Measurements from ENCODE around the gene ART5. TPM values are rescaled to one million over a fixed set of nuclear protein-coding genes. Genes with fewer than 3 reads are reported as not detected.

ART5 gene
- total RNA-seq, 5 donors from 2014 or later (not counting 1 experiment from before 2014, with no cell fraction given): not detected

DNA sequence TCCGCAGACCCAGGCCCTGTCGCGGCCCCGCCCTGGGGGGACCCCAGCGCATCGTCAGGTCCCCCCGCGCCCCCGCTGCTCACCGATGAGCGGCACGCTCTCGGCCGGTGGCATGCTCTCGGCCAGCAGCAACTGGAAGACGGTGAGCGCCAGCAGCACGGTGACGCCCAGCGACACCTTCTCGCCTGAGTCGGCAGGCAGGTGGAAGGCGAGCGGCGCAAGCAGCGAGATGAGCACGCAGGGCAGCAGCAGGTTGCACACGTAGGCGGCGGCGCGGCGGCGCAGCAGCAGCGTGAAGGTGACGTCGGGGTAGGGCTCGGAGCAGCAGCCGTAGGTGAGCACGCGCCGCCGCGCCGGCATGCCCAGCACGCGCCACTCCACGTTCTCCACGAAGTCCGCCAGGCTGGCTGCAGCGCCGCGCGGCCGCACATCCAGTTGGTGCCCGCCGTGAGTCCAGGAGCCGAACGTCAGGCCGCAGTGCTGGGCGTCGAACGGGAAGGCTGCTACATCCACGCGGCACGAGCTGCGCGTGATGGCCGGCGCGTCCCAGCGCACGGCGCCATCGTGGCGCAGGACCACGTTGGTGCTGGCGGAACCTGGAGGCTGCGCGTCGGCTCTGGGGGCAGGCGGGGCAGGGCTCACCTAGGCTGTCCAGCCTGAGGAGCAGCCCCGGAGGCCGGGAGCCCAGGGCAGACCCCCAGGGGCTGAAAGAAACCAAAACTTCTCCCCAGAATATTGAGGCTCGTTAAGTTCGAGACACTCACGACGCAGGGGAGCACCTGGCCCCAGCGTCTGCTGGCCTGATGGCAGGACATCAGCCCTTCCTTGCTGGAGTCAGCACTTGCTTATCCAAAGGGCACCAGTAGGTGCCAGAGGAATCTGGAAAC is 25.6 kb upstream of the ART5 start:
- no peak overlapping the region for H3K4me3 Mint-ChIP-seq
- CTCF ChIA-PET: no interaction called here

DNA sequence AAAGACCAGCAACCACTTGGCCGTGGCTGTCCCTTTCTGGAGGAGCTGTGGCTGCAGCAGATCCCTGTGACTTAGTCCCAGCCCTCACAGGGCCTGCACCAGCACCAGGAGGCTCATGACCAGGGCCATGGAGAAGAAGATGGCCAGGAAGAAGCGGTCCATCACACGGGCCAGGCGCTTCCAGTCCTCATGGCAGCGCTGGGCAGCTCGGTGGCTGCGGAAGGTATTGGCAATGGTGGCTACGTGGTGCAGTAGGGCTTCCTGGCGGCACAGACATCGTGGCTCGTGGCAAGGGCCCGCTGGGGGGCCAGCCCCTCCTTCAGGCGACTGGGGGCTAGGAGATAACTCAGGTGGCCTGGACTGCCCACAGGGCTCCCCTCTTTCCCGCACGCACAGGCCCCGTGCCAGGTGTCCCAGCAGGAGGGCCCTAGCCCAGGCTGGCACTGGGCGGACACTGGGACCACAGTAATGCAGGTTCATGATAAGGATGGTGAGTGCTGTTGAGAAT is 24.3 kb upstream of the ART5 start:
- Mint-ChIP-seq H3K9me3 (no peaks in the 10 kb centered on the region), H3K4me1 (no peaks in the 10 kb centered on the region), H3K36me3 (peaks cover 50% of the 10 kb centered on the region), H3K4me3 (no peak overlapping the region), H3K27me3 (no peaks in the 10 kb centered on the region), H3K27ac (no peak overlapping the region)
- ATAC-seq (replicated peaks in 1 of 4): no peak
- POLR2A ChIA-PET: no interaction called here
- CTCF ChIA-PET: no interaction called here
- DNase-seq: no peak
- 94% methylated on average over 14 of the region's 17 CpGs for WGBS (ENCODE audit: insufficient coverage)
- H3K36me3 ChIP-seq (ENCODE audit: control insufficient read depth in 2 of 2, extremely low read depth in 1 of 2, insufficient read depth in 1 of 2, low read length in 1 of 2): peaks cover 13 to 36% of the 10 kb centered on the region in 2 donors
- no peaks in the 10 kb centered on the region for H3K27me3 ChIP-seq (replicated peaks in 1 of 2; ENCODE audit: control insufficient read depth in 2 of 2, extremely low read depth in 1 of 2, insufficient read depth in 2 of 2, low read length in 1 of 2)
- H3K4me3 ChIP-seq (ENCODE audit: control insufficient read depth in 1 of 2, extremely low read depth in 1 of 2, low read length in 1 of 2): no peak overlapping the region
- H3K4me1 ChIP-seq (ENCODE audit: control insufficient read depth in 1 of 2, extremely low read depth in 1 of 2, insufficient read depth in 2 of 2, low read length in 2 of 2): no peaks in the 10 kb centered on the region
- no peaks in the 10 kb centered on the region for H3K9me3 ChIP-seq
- H3K27ac ChIP-seq (ENCODE audit: low read length): no peak overlapping the region

More for the DNA sequence above, 25.6 kb upstream of the ART5 start:
- POLR2A ChIA-PET: no interaction called here
- no peak for DNase-seq
- no peaks in the 10 kb centered on the region for H3K4me1 Mint-ChIP-seq
- Histone ChIP-seq H3K4me3 (ENCODE audit: control insufficient read depth in 1 of 2, extremely low read depth in 1 of 2, low read length in 1 of 2) (no peak overlapping the region), H3K27me3 (replicated peaks in 1 of 2; ENCODE audit: control insufficient read depth in 2 of 2, extremely low read depth in 1 of 2, insufficient read depth in 2 of 2, low read length in 1 of 2) (no peaks in the 10 kb centered on the region), H3K36me3 (ENCODE audit: control insufficient read depth in 2 of 2, extremely low read depth in 1 of 2, insufficient read depth in 1 of 2, low read length in 1 of 2) (peaks cover 17 to 48% of the 10 kb centered on the region in 2 donors), H3K9me3 (no peaks in the 10 kb centered on the region), H3K4me1 (ENCODE audit: control insufficient read depth in 1 of 2, extremely low read depth in 1 of 2, insufficient read depth in 2 of 2, low read length in 2 of 2) (no peaks in the 10 kb centered on the region), H3K27ac (ENCODE audit: low read length) (no peak overlapping the region)
- H3K36me3 Mint-ChIP-seq: peaks cover 56% of the 10 kb centered on the region
- H3K27ac Mint-ChIP-seq: no peak overlapping the region
- no peak for ATAC-seq (replicated peaks in 1 of 4)
- no peaks in the 10 kb centered on the region for H3K27me3 Mint-ChIP-seq
- no peaks in the 10 kb centered on the region for H3K9me3 Mint-ChIP-seq
- 98% methylated on average over 88 of the region's 89 CpGs for WGBS (ENCODE audit: insufficient coverage)

DNA sequence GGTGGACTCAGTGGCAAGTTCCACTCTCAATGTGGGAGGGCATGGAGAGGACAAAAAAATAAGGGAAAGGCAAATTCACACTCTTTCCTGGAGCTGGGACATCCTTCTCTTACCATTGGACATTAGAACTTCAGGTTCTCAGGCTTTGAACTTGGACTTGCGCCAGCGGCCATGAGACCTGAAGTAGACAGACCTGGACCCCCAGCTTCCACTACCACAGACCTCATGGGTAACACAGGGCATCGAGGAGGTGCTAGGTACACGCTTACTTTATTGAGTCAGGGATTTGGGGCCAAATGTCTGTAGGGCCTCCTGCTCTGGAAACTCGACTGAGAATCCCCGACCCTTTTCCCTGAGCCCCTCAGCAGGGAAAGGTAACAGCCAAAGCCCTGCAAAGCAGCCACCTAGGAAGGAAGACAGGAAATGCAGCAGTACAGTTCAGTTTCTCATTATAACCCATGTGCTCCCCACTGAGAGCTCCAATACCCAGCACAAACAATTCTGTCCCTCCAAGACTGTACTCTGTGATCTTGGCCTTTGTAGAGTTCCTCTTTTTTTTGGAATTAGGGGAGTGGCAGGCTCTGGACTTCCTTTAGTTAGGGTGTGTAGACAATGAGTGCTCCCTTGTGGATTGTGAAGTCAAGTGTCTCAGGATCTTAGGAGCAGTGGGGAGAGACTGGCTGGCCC is 23.7 kb upstream of the ART5 start:
- Mint-ChIP-seq H3K27ac (no peak overlapping the region), H3K36me3 (peaks cover 44% of the 10 kb centered on the region), H3K4me3 (no peak overlapping the region), H3K9me3 (no peaks in the 10 kb centered on the region), H3K27me3 (no peaks in the 10 kb centered on the region), H3K4me1 (no peaks in the 10 kb centered on the region)
- H3K27ac ChIP-seq (ENCODE audit: low read length): no peak overlapping the region
- ChIA-PET CTCF (no interaction called here), POLR2A (no interaction called here)
- H3K4me1 ChIP-seq (ENCODE audit: control insufficient read depth in 1 of 2, extremely low read depth in 1 of 2, insufficient read depth in 2 of 2, low read length in 2 of 2): no peaks in the 10 kb centered on the region
- peaks cover 13 to 33% of the 10 kb centered on the region in 2 donors for H3K36me3 ChIP-seq (ENCODE audit: control insufficient read depth in 2 of 2, extremely low read depth in 1 of 2, insufficient read depth in 1 of 2, low read length in 1 of 2)
- no peaks in the 10 kb centered on the region for H3K27me3 ChIP-seq (replicated peaks in 1 of 2; ENCODE audit: control insufficient read depth in 2 of 2, extremely low read depth in 1 of 2, insufficient read depth in 2 of 2, low read length in 1 of 2)
- no peak for DNase-seq
- no peak for ATAC-seq (replicated peaks in 1 of 4)
- H3K9me3 ChIP-seq: no peaks in the 10 kb centered on the region
- H3K4me3 ChIP-seq (ENCODE audit: control insufficient read depth in 1 of 2, extremely low read depth in 1 of 2, low read length in 1 of 2): no peak overlapping the region
- 100% methylated on average over 4 of the region's 6 CpGs for WGBS (ENCODE audit: insufficient coverage)

DNA sequence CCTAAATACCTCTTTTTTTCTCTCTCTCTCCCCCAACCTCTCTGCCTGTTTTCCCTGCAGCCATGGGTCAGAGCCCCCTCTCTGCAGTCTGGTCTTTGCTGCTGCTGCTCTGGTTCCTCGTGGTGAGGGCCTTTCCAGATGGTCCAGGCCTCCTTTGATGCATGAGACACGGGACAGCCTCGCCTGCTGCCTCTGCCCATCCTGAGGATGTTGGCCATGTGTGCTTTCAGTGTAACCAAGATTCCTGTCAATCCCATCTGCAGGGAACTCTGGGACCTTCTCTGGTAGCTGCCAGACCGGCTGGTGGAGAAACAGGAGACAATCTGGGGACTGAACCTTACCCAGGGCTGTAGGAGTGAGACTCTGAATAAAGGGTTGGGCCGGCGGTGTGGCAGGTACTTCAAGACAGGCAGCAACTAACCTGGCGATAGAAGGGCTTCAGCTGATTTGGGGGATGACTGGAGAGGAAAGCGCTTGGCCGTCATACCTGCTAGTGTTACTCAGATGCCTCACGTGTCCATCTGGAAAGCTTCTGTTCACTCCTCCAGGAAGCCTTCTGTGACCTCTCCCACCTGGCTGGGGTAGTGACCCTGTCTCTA is 22.3 kb upstream of the ART5 start:
- H3K27me3 Mint-ChIP-seq: no peaks in the 10 kb centered on the region
- no peak overlapping the region for H3K27ac Mint-ChIP-seq
- no peaks in the 10 kb centered on the region for H3K4me1 ChIP-seq (ENCODE audit: control insufficient read depth in 1 of 2, extremely low read depth in 1 of 2, insufficient read depth in 2 of 2, low read length in 2 of 2)
- no peak overlapping the region for H3K27ac ChIP-seq (ENCODE audit: low read length)
- H3K27me3 ChIP-seq (replicated peaks in 1 of 2; ENCODE audit: control insufficient read depth in 2 of 2, extremely low read depth in 1 of 2, insufficient read depth in 2 of 2, low read length in 1 of 2): peaks cover 0 to 3% of the 10 kb centered on the region in 2 experiments
- ChIA-PET CTCF (interaction anchor here in 1 of 2 donors (0.6 kb wide), 1 partner anchor 9 kb away, joined by 3 read pairs; no protein-coding TSS in a partner anchor), POLR2A (no interaction called here)
- H3K9me3 ChIP-seq: no peaks in the 10 kb centered on the region
- WGBS (ENCODE audit: insufficient coverage): 93% methylated on average over 9 of the region's 10 CpGs
- peaks cover 13 to 21% of the 10 kb centered on the region in 2 donors for H3K36me3 ChIP-seq (ENCODE audit: control insufficient read depth in 2 of 2, extremely low read depth in 1 of 2, insufficient read depth in 1 of 2, low read length in 1 of 2)
- no peaks in the 10 kb centered on the region for H3K4me1 Mint-ChIP-seq
- peaks cover 30% of the 10 kb centered on the region for H3K36me3 Mint-ChIP-seq
- DNase-seq (no peak), ATAC-seq (replicated peaks in 1 of 4) (no peak)
- H3K9me3 Mint-ChIP-seq: no peaks in the 10 kb centered on the region
- no peak overlapping the region for H3K4me3 ChIP-seq (ENCODE audit: control insufficient read depth in 1 of 2, extremely low read depth in 1 of 2, low read length in 1 of 2)
- no peak overlapping the region for H3K4me3 Mint-ChIP-seq

DNA sequence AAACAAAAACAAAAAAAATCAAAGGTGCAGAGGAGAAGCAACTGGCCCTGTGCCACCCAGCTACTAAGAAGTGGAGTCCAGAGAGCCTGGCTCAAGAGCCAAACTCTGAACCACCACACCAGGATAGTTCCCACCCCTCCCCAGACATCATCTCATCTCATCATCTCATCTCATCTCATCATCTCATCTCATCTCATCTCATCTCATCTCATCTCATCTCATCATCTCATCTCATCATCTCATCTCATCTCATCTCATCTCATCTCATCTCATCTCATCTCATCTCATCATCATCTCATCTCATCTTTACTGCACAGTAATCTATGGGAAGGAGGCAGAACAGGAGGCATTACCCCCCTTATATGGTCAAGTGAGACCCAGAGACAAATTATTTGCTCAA is 21.1 kb upstream of the ART5 start:
- H3K36me3 ChIP-seq (ENCODE audit: control insufficient read depth in 2 of 2, extremely low read depth in 1 of 2, insufficient read depth in 1 of 2, low read length in 1 of 2): peaks cover 12 to 13% of the 10 kb centered on the region in 2 donors
- Mint-ChIP-seq H3K27me3 (peaks cover 6% of the 10 kb centered on the region in 2 donors), H3K9me3 (no peaks in the 10 kb centered on the region), H3K4me1 (no peaks in the 10 kb centered on the region), H3K36me3 (peaks cover 18% of the 10 kb centered on the region), H3K27ac (no peak overlapping the region), H3K4me3 (no peak overlapping the region)
- ATAC-seq (replicated peaks in 1 of 4) (no peak), DNase-seq (no peak)
- no peak overlapping the region for H3K27ac ChIP-seq (ENCODE audit: low read length)
- H3K9me3 ChIP-seq: no peaks in the 10 kb centered on the region
- H3K27me3 ChIP-seq (replicated peaks in 1 of 2; ENCODE audit: control insufficient read depth in 2 of 2, extremely low read depth in 1 of 2, insufficient read depth in 2 of 2, low read length in 1 of 2): peaks cover 0 to 9% of the 10 kb centered on the region in 2 experiments
- no peak overlapping the region for H3K4me3 ChIP-seq (ENCODE audit: control insufficient read depth in 1 of 2, extremely low read depth in 1 of 2, low read length in 1 of 2)
- H3K4me1 ChIP-seq (ENCODE audit: control insufficient read depth in 1 of 2, extremely low read depth in 1 of 2, insufficient read depth in 2 of 2, low read length in 2 of 2): no peaks in the 10 kb centered on the region
- ChIA-PET POLR2A (no interaction called here), CTCF (no interaction called here)

DNA sequence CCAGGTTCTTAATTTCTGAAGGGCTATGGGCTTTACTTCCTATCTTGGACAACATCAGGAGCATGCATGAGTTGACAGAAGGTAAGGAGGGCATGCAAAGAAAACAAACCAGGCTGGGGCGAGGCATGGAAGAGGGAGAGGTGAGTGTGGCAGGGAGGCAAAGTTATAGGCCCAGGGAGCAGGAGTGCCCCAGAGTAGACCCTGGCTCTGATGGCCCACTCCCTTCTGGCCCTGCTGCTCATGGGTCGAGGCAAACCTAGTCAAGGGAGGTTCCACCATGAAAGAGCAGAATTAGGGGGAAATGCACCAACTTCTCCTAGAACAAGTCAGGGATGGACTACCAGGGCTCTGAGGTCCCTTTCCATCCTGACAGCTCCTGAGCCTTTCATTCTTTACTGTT is 19.2 kb upstream of the ART5 start:
- CTCF ChIA-PET: no interaction called here
- ATAC-seq (replicated peaks in 1 of 4): no peak

More for the DNA sequence above, 19.2 kb upstream of the ART5 start:
- no peak overlapping the region for H3K4me3 ChIP-seq (ENCODE audit: control insufficient read depth in 1 of 2, extremely low read depth in 1 of 2, low read length in 1 of 2)
- WGBS (ENCODE audit: insufficient coverage): 50% methylated on average over 1 of the region's 2 CpGs
- Mint-ChIP-seq H3K27ac (no peak overlapping the region), H3K4me3 (no peak overlapping the region), H3K9me3 (no peaks in the 10 kb centered on the region), H3K27me3 (peaks cover 9 to 12% of the 10 kb centered on the region in 2 donors), H3K4me1 (no peaks in the 10 kb centered on the region), H3K36me3 (peaks cover 16% of the 10 kb centered on the region)
- H3K9me3 ChIP-seq: no peaks in the 10 kb centered on the region
- H3K27ac ChIP-seq (ENCODE audit: low read length): no peak overlapping the region
- peaks cover 3 to 5% of the 10 kb centered on the region in 2 donors for H3K36me3 ChIP-seq (ENCODE audit: control insufficient read depth in 2 of 2, extremely low read depth in 1 of 2, insufficient read depth in 1 of 2, low read length in 1 of 2)
- no peak for DNase-seq
- H3K27me3 ChIP-seq (replicated peaks in 1 of 2; ENCODE audit: control insufficient read depth in 2 of 2, extremely low read depth in 1 of 2, insufficient read depth in 2 of 2, low read length in 1 of 2): peaks cover 0 to 14% of the 10 kb centered on the region in 2 experiments
- no peaks in the 10 kb centered on the region for H3K4me1 ChIP-seq (ENCODE audit: control insufficient read depth in 1 of 2, extremely low read depth in 1 of 2, insufficient read depth in 2 of 2, low read length in 2 of 2)
- POLR2A ChIA-PET: no interaction called here

All from T-cell (primary cell).